ENCODE results near the gene STRA6.

DNA sequence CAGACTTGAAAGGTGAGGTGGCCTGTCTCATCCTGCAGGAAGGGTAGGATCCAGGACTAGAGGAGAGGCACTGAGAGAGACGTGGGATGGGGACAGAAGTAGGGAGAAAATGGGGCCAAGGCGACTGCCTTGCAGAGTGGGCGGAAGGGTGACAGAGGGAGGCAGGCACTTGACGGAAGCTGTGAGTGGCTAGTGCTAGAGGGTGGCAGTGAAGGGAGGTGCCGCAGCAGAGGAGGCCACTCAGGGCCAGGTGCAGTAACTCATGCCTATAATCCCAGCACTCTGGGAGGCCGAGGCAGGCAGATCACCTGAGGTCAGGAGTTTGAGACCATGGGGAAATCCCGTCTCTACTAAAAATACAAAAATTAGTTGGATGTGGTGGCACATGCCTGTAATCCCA, 40.8 kb upstream of the STRA6 start:
- TF ChIP-seq, protein P1, sequence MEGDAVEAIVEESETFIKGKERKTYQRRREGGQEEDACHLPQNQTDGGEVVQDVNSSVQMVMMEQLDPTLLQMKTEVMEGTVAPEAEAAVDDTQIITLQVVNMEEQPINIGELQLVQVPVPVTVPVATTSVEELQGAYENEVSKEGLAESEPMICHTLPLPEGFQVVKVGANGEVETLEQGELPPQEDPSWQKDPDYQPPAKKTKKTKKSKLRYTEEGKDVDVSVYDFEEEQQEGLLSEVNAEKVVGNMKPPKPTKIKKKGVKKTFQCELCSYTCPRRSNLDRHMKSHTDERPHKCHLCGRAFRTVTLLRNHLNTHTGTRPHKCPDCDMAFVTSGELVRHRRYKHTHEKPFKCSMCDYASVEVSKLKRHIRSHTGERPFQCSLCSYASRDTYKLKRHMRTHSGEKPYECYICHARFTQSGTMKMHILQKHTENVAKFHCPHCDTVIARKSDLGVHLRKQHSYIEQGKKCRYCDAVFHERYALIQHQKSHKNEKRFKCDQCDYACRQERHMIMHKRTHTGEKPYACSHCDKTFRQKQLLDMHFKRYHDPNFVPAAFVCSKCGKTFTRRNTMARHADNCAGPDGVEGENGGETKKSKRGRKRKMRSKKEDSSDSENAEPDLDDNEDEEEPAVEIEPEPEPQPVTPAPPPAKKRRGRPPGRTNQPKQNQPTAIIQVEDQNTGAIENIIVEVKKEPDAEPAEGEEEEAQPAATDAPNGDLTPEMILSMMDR (IDR thresholded peaks at IDR 0.05 in 8 of 11, conservative IDR thresholded peaks at IDR 0.05 in 3 of 11), result no peak
- no peak for TF ChIP-seq POLR2A (IDR thresholded peaks at IDR 0.05)

Data from spleen (tissue), 7 donors.